Liver (tissue), 9 donors: ENCODE data around the gene SPHKAP. TPM values are rescaled to one million over a fixed set of nuclear protein-coding genes. Genes with fewer than 3 reads are reported as not detected.

Experiments used
- DNase-seq: peaks from one replicate; pipeline ENCODE4 v3.0.0-alpha.2; 2017; ENCODE audit warnings: low spot score
- H3K27ac ChIP-seq, 2 donors: one replicate each; pipeline ENCODE4 v1.7.0; 2013; ENCODE audit warnings: inconsistent platforms in 2 of 2, low read length in 2 of 2, control low read depth in 1 of 2, low read depth in 1 of 2, mild to moderate bottlenecking in 1 of 2
- H3K27me3 ChIP-seq, 4 donors: one replicate each; pipeline versions ENCODE4 v1.6.1 to v1.7.0; 2013; ENCODE audit warnings: low read length in 3 of 4, inconsistent platforms in 1 of 4, mild to moderate bottlenecking in 1 of 4, moderate library complexity in 1 of 4; ENCODE audit not compliant: control insufficient read depth in 4 of 4, insufficient read depth in 4 of 4
- H3K36me3 ChIP-seq, 4 donors: one replicate each; pipeline versions ENCODE4 v1.6.1 to v1.7.0; 2013; ENCODE audit warnings: low read length in 3 of 4, mild to moderate bottlenecking in 3 of 4, low read depth in 1 of 4, moderate library complexity in 1 of 4; ENCODE audit not compliant: control insufficient read depth in 4 of 4, insufficient read depth in 3 of 4
- H3K4me1 ChIP-seq, 4 donors: one replicate each; pipeline versions ENCODE4 v1.6.1 to v1.7.0; 2013; ENCODE audit warnings: low read length in 3 of 4, mild to moderate bottlenecking in 3 of 4, moderate library complexity in 1 of 4; ENCODE audit not compliant: control insufficient read depth in 4 of 4, insufficient read depth in 4 of 4
- H3K4me3 ChIP-seq, 3 donors: one replicate each; pipeline versions ENCODE4 v1.6.1 to v1.7.0; 2013; ENCODE audit warnings: low read length in 3 of 3, control low read depth in 1 of 3, low read depth in 1 of 3, mild to moderate bottlenecking in 1 of 3
- H3K9ac ChIP-seq, 2 donors: one replicate each; pipeline ENCODE4 v1.7.0; 2013; ENCODE audit warnings: low read length in 2 of 2, mild to moderate bottlenecking in 2 of 2, moderate library complexity in 2 of 2, control low read depth in 1 of 2, low read depth in 1 of 2
- H3K9me3 ChIP-seq, 4 donors: one replicate each; pipeline versions ENCODE4 v1.6.1 to v1.7.0; 2013; ENCODE audit warnings: low read length in 3 of 4; ENCODE audit not compliant: control insufficient read depth in 4 of 4
- ATF3 ChIP-seq: IDR thresholded peaks from 2 replicates; pipeline ENCODE4 v1.6.1; 2016; ENCODE audit warnings: antibody characterized with exemption
- CTCF ChIP-seq: fragments of 150-350 bp; IDR thresholded peaks from 2 replicates; pipeline ENCODE4 v1.5.1; 2017; ENCODE audit warnings: improper control_type of control experiment, low read depth, low read length; ENCODE audit not compliant: missing input control
- EGR1 ChIP-seq, 2 donors: IDR thresholded peaks; 2 replicates each; pipeline ENCODE4 v1.6.1; 2016 to 2018; ENCODE audit warnings: antibody characterized with exemption in 2 of 2, low read depth in 2 of 2
- FOXA1 ChIP-seq: IDR thresholded peaks from 2 replicates; pipeline ENCODE4 v1.6.1; 2016; ENCODE audit warnings: antibody characterized with exemption
- GABPA ChIP-seq, 2 donors: IDR thresholded peaks in 1 of 2; conservative IDR thresholded peaks in 1 of 2; 2 replicates each; pipeline ENCODE4 v1.6.1; 2016; ENCODE audit warnings: antibody characterized with exemption in 2 of 2, mild to moderate bottlenecking in 1 of 2, moderate library complexity in 1 of 2
- HNF4G ChIP-seq: IDR thresholded peaks from 2 replicates; pipeline ENCODE4 v1.6.1; 2016; ENCODE audit warnings: antibody characterized with exemption
- JUND ChIP-seq, 2 donors: IDR thresholded peaks; 2 replicates each; pipeline ENCODE4 v1.6.1; 2016; ENCODE audit warnings: antibody characterized with exemption in 2 of 2
- MAX ChIP-seq: IDR thresholded peaks from 2 replicates; pipeline ENCODE4 v1.6.1; 2016; ENCODE audit warnings: antibody characterized with exemption
- NR2F2 ChIP-seq: IDR thresholded peaks from 2 replicates; pipeline ENCODE4 v1.6.1; 2016; ENCODE audit warnings: antibody characterized with exemption
- REST ChIP-seq: IDR thresholded peaks from 2 replicates; pipeline ENCODE4 v1.6.1; 2016; ENCODE audit warnings: antibody characterized with exemption, mild to moderate bottlenecking
- RXRA ChIP-seq, 2 donors: IDR thresholded peaks; 2 replicates each; pipeline ENCODE4 v1.6.1; 2017 to 2018; ENCODE audit warnings: antibody characterized with exemption in 2 of 2, mild to moderate bottlenecking in 1 of 2
- SP1 ChIP-seq: IDR thresholded peaks from 2 replicates; pipeline ENCODE4 v1.6.1; 2018; ENCODE audit warnings: antibody characterized with exemption, mild to moderate bottlenecking
- TAF1 ChIP-seq: conservative IDR thresholded peaks from 2 replicates; pipeline ENCODE4 v1.6.1; 2016; ENCODE audit warnings: antibody characterized with exemption, mild to moderate bottlenecking
- YY1 ChIP-seq: IDR thresholded peaks from 2 replicates; pipeline ENCODE4 v1.6.1; 2016; ENCODE audit warnings: antibody characterized with exemption, mild to moderate bottlenecking
- WGBS: extraction: QIAGEN DNeasy Blood & Tissue Kit; methylation state at CpG from one replicate; pipeline ENCODE4 v1.1.7; 2013; 5-methylcytosine and 5-hydroxymethylcytosine counted together
- polyA plus RNA-seq, 2 donors: library from polyadenylated mRNA; stranded (reverse) in 1 of 2; unstranded in 1 of 2; fragments of 200-250 nt in 1 of 2; fragments of >200 nt in 1 of 2; fragmentation: Nextera tagmentation in 1 of 2; extraction: Ambion mirVana in 1 of 2; gene quantifications; one replicate each; pipeline versions ENCODE4 v1.2.1 to v1.2.3, GENCODE V29; 2013 to 2015
- total RNA-seq, 2 donors: library from RNA; depleted of rRNA; stranded (reverse); fragments of >200 nt; gene quantifications; one replicate each; pipeline ENCODE4 v1.2.3, GENCODE V29; 2014
- donor health status: healthy.
- donor health status: healthy.
- donor health status: healthy.
- donor health status: healthy.
- donor health status: healthy.

Gene SPHKAP
- total and polyA plus RNA-seq, 4 donors, result not detected

- H3K27ac ChIP-seq, result no peak overlapping the region
- H3K36me3 ChIP-seq, result no peaks in the 10 kb centered on the region
- TF ChIP-seq REST (no peak), ATF3 (no peak), MAX (no peak)
- H3K4me1 ChIP-seq, result no peaks in the 10 kb centered on the region
- H3K9ac ChIP-seq, result no peak overlapping the region
- H3K27me3 ChIP-seq, result no peaks in the 10 kb centered on the region
- no peak for DNase-seq
- no peaks in the 10 kb centered on the region for H3K9me3 ChIP-seq
- WGBS, result 74% methylated on average over 3 of the region's 3 CpGs
- no peak overlapping the region for H3K4me3 ChIP-seq
Measured at GRCh38 chr2:228072669-228073068, 108.8 kb downstream of the SPHKAP start.

- Histone ChIP-seq H3K27ac (no peak overlapping the region), H3K9ac (no peak overlapping the region), H3K9me3 (no peaks in the 10 kb centered on the region), H3K4me3 (no peak overlapping the region), H3K36me3 (no peaks in the 10 kb centered on the region), H3K4me1 (no peaks in the 10 kb centered on the region), H3K27me3 (peaks cover 0 to 3% (median 1%) of the 10 kb centered on the region in 4 donors)
- DNase-seq, result no peak
- no peak for TF ChIP-seq FOXA1
- TF ChIP-seq YY1, result no peak
- no peak for TF ChIP-seq GABPA (IDR thresholded peaks at IDR 0.05 in 1 of 2, conservative IDR thresholded peaks at IDR 0.05 in 1 of 2)
- no peak for TF ChIP-seq MAX
- TF ChIP-seq REST, result no peak
- no peak for TF ChIP-seq EGR1 (IDR thresholded peaks at IDR 0.05; ENCODE audit: low read depth in 2 of 2)
- no peak for TF ChIP-seq HNF4G
- no peak for TF ChIP-seq NR2F2
- no peak for TF ChIP-seq CTCF
- TF ChIP-seq SP1, result no peak
- no peak for TF ChIP-seq RXRA (IDR thresholded peaks at IDR 0.05)
- no peak for TF ChIP-seq JUND (IDR thresholded peaks at IDR 0.05)
- no peak for TF ChIP-seq TAF1
- WGBS, result 51% methylated on average over 1 of the region's 1 CpG
Measured at GRCh38 chr2:228067309-228067708, 114.2 kb downstream of the SPHKAP start.
